HepG2 (cell line): ENCODE measurements around the gene ZC3H12A.

Source experiments
- ZNF766 ChIP-seq: sonication (generic); formaldehyde crosslinking; IDR thresholded peaks from 2 replicates; pipeline ENCODE4 v1.5.0; 2020; ENCODE audit warnings: missing genetic modification reagents, borderline replicate concordance
- TF ChIP-seq, protein P1 (sequence below): sonication (generic); formaldehyde crosslinking; IDR thresholded peaks from 2 replicates; pipeline ENCODE4 v1.4.0; 2020; ENCODE audit warnings: missing genetic modification reagents, borderline replicate concordance
- TF ChIP-seq, protein P2 (sequence below): sonication (generic); formaldehyde crosslinking; IDR thresholded peaks from 2 replicates; pipeline ENCODE4 v1.8.0; 2022; ENCODE audit warnings: missing genetic modification reagents, mild to moderate bottlenecking, inconsistent platforms, borderline replicate concordance

DNA sequence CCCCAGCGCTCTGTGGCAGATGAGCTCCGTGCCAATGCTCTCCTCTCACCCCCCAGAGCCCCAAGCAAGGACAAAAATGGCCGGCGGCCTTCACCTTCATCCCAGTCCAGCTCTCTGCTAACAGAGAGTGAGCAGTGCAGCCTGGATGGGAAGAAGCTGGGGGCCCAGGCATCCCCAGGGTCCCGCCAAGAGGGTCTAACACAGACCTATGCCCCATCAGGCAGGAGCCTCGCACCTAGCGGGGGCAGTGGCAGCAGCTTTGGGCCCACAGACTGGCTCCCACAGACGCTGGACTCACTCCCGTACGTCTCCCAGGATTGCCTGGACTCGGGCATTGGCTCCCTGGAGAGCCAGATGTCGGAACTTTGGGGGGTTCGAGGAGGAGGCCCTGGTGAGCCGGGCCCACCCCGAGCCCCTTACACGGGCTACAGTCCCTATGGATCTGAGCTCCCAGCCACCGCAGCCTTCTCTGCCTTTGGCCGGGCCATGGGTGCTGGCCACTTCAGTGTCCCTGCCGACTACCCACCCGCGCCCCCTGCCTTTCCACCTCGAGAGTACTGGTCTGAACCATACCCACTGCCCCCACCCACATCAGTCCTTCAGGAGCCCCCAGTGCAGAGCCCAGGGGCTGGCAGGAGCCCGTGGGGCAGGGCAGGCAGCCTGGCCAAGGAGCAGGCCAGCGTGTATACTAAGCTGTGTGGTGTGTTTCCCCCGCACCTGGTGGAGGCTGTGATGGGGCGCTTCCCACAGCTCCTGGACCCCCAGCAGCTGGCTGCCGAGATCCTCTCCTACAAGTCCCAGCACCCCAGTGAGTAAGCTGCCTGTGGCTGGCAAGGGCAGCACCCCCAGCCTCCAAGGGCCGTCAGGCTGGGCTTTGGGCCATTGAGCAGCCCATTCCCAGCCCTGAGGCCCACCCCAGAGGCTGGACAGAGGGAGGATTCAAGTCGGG lies 8.7 kb downstream of the ZC3H12A start:
- TF ChIP-seq, protein P1, sequence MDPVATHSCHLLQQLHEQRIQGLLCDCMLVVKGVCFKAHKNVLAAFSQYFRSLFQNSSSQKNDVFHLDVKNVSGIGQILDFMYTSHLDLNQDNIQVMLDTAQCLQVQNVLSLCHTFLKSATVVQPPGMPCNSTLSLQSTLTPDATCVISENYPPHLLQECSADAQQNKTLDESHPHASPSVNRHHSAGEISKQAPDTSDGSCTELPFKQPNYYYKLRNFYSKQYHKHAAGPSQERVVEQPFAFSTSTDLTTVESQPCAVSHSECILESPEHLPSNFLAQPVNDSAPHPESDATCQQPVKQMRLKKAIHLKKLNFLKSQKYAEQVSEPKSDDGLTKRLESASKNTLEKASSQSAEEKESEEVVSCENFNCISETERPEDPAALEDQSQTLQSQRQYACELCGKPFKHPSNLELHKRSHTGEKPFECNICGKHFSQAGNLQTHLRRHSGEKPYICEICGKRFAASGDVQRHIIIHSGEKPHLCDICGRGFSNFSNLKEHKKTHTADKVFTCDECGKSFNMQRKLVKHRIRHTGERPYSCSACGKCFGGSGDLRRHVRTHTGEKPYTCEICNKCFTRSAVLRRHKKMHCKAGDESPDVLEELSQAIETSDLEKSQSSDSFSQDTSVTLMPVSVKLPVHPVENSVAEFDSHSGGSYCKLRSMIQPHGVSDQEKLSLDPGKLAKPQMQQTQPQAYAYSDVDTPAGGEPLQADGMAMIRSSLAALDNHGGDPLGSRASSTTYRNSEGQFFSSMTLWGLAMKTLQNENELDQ (CRISPR knock-in tag) = no peak
- TF ChIP-seq ZNF766 (CRISPR knock-in tag) = no peak
- TF ChIP-seq, protein P2, sequence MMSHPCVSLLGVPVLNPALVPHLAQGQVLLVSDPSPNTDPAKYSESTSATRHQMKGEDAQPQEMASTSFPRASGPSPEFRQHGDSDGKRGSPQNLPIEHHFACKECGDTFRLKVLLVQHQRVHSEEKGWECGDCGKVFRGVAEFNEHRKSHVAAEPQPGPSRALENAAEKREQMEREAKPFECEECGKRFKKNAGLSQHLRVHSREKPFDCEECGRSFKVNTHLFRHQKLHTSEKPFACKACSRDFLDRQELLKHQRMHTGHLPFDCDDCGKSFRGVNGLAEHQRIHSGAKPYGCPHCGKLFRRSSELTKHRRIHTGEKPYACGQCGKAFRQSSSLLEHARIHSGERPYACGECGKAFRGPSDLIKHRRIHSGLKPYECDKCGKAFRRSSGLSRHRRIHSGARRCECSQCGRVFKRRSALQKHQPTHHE (CRISPR knock-in tag) = no peak
